Mucosa of rectum (tissue), 2 donors: ENCODE data around the gene MDGA2.

Experiments
- H3K27ac ChIP-seq, 2 donors: one replicate each; pipeline ENCODE4 v1.7.0; 2013; ENCODE audit warnings: inconsistent platforms in 2 of 2, low read depth in 2 of 2, low read length in 2 of 2
- H3K27me3 ChIP-seq, 2 donors: one replicate each; pipeline ENCODE4 v1.7.0; 2013; ENCODE audit warnings: low read length in 2 of 2; ENCODE audit not compliant: control insufficient read depth in 2 of 2, insufficient read depth in 2 of 2
- H3K36me3 ChIP-seq, 2 donors: one replicate each; pipeline ENCODE4 v1.7.0; 2013; ENCODE audit warnings: low read length in 2 of 2; ENCODE audit not compliant: control insufficient read depth in 2 of 2, insufficient read depth in 2 of 2
- H3K4me1 ChIP-seq, 2 donors: one replicate each; pipeline ENCODE4 v1.7.0; 2013; ENCODE audit warnings: low read length in 2 of 2, mild to moderate bottlenecking in 1 of 2; ENCODE audit not compliant: control insufficient read depth in 2 of 2, insufficient read depth in 2 of 2
- H3K4me3 ChIP-seq, 2 donors: one replicate each; pipeline ENCODE4 v1.7.0; 2013; ENCODE audit warnings: low read length in 2 of 2
- H3K9ac ChIP-seq, 2 donors: one replicate each; pipeline ENCODE4 v1.7.0; 2013; ENCODE audit warnings: low read length in 2 of 2, low read depth in 1 of 2, mild to moderate bottlenecking in 1 of 2
- H3K9me3 ChIP-seq, 2 donors: one replicate each; pipeline ENCODE4 v1.7.0; 2013; ENCODE audit warnings: low read length in 2 of 2; ENCODE audit not compliant: control insufficient read depth in 2 of 2
- donor health status: healthy.
- donor health status: Normal muscosa, but diverticular disease.

Gene MDGA2

DNA sequence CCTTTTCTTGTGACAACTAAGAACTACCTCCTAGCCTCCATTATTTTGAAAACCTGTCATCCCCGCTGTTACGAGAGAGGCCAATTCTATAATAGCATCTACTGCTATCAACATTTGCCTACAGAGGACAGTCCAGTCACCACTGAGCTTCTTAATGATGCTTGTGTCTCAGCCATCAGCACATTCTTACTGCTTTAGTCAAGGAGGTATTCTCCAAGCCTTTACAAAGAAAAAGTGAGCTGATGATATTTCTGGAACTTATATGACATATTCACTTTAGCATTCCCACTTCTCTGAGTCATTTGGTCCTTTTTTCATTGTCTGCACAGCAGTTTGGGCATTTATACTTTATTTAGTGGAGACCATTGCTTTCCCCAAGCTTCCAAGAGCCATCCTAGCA is 526.1 kb downstream of the MDGA2 start:
- Histone ChIP-seq H3K36me3 (no peaks in the 10 kb centered on the region), H3K27me3 (no peaks in the 10 kb centered on the region), H3K9ac (no peak overlapping the region), H3K9me3 (no peaks in the 10 kb centered on the region), H3K4me3 (no peak overlapping the region), H3K27ac (no peak overlapping the region), H3K4me1 (no peaks in the 10 kb centered on the region)

- Histone ChIP-seq H3K36me3 (no peaks in the 10 kb centered on the region), H3K9me3 (no peaks in the 10 kb centered on the region), H3K9ac (no peak overlapping the region)
Measured at GRCh38 chr14:47148686-47149085, 526.7 kb downstream of the MDGA2 start.

DNA sequence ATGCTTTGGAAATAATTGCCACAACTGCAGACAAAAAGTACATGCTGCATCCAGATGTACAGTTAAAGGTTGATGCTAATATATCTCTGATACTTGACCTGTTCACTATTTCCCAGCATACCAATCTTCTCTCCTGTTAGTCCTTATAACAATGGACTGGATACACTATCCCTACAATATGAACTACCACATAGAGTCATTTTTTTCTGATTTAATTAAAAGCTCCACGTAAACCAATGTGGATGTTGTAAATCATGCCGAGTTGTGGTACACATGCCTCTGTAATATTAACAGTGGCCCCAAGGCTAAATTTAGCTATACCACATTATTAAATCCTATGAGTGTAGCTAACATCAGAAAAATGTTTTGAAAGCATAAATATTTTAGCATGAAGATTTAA is 554.8 kb downstream of the MDGA2 start:
- no peaks in the 10 kb centered on the region for H3K36me3 ChIP-seq
- no peak overlapping the region for H3K9ac ChIP-seq
- no peaks in the 10 kb centered on the region for H3K9me3 ChIP-seq
- H3K27me3 ChIP-seq = no peaks in the 10 kb centered on the region
- no peaks in the 10 kb centered on the region for H3K4me1 ChIP-seq
- H3K27ac ChIP-seq = no peak overlapping the region
- no peak overlapping the region for H3K4me3 ChIP-seq

More at GRCh38 chr14:47148686-47149085, 526.7 kb downstream of the MDGA2 start:
- no peak overlapping the region for H3K4me3 ChIP-seq
- H3K27me3 ChIP-seq = no peaks in the 10 kb centered on the region
- no peaks in the 10 kb centered on the region for H3K4me1 ChIP-seq
- H3K27ac ChIP-seq = no peak overlapping the region

GRCh38 chr14:47103771-47104170 is 571.6 kb downstream of the MDGA2 start:
- H3K4me1 ChIP-seq = no peaks in the 10 kb centered on the region
- no peaks in the 10 kb centered on the region for H3K9me3 ChIP-seq
- no peaks in the 10 kb centered on the region for H3K36me3 ChIP-seq
- H3K9ac ChIP-seq = no peak overlapping the region
- H3K4me3 ChIP-seq = no peak overlapping the region
- H3K27ac ChIP-seq = no peak overlapping the region
- no peaks in the 10 kb centered on the region for H3K27me3 ChIP-seq

DNA sequence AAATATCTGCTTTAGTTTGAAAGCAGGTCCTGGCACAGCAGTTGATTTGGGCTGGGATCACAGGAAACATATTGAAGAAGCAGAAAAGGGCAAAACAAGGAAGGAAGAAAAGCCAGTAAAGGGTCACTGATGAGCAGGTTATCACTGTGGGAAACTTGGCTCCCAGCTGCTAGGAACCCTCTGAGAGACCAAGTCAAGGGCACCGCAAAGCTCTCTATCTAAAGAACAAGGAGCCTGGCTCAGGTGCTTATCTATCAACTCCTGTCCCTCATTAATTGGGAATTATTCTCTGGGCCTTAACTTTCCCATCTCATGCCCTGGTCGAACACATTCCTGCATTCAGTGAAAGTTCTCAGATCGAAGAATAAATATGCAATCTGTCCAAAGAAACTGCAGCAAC is 572.9 kb downstream of the MDGA2 start:
- Histone ChIP-seq H3K9me3 (no peaks in the 10 kb centered on the region), H3K36me3 (no peaks in the 10 kb centered on the region)

DNA sequence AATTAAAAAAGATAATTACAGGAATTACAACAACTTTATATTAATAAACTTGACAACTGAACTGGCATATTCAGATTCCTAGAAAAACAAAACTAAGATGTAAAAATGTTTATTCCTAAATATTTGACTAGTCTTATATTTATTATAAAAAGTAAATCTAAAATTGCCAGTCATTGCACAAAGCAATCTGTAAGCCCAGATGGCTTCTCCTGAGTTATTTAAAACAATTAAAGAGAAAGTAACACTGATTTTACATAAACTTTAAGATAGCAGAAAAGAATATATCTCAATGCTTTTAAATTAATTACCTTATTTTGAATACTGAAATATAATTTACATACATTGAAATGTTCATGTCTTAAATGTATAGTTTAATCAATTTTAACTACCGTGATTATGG is 589.7 kb downstream of the MDGA2 start:
- H3K4me3 ChIP-seq = no peak overlapping the region
- H3K9me3 ChIP-seq = no peaks in the 10 kb centered on the region
- no peak overlapping the region for H3K9ac ChIP-seq
- H3K27ac ChIP-seq = no peak overlapping the region
- H3K4me1 ChIP-seq = no peaks in the 10 kb centered on the region
- H3K36me3 ChIP-seq = no peaks in the 10 kb centered on the region
- no peaks in the 10 kb centered on the region for H3K27me3 ChIP-seq

More for the DNA sequence above, 572.9 kb downstream of the MDGA2 start:
- Histone ChIP-seq H3K27ac (no peak overlapping the region), H3K4me1 (no peaks in the 10 kb centered on the region), H3K4me3 (no peak overlapping the region), H3K9ac (no peak overlapping the region), H3K27me3 (no peaks in the 10 kb centered on the region)

- Histone ChIP-seq H3K9ac (no peak overlapping the region), H3K27me3 (no peaks in the 10 kb centered on the region), H3K36me3 (no peaks in the 10 kb centered on the region), H3K4me3 (no peak overlapping the region), H3K4me1 (no peaks in the 10 kb centered on the region), H3K9me3 (no peaks in the 10 kb centered on the region), H3K27ac (no peak overlapping the region)
Measured at GRCh38 chr14:47065326-47065725, 610.1 kb downstream of the MDGA2 start.

- no peaks in the 10 kb centered on the region for H3K27me3 ChIP-seq
Measured at GRCh38 chr14:47060050-47060449, 615.4 kb downstream of the MDGA2 start.

GRCh38 chr14:47057364-47057763 is 618.0 kb downstream of the MDGA2 start:
- H3K4me3 ChIP-seq = no peak overlapping the region
- H3K9me3 ChIP-seq = no peaks in the 10 kb centered on the region
- no peaks in the 10 kb centered on the region for H3K27me3 ChIP-seq
- no peak overlapping the region for H3K27ac ChIP-seq
- H3K36me3 ChIP-seq = no peaks in the 10 kb centered on the region
- no peak overlapping the region for H3K9ac ChIP-seq
- H3K4me1 ChIP-seq = no peaks in the 10 kb centered on the region

More at GRCh38 chr14:47060050-47060449, 615.4 kb downstream of the MDGA2 start:
- Histone ChIP-seq H3K27ac (no peak overlapping the region), H3K9ac (no peak overlapping the region), H3K9me3 (no peaks in the 10 kb centered on the region), H3K4me1 (no peaks in the 10 kb centered on the region), H3K4me3 (no peak overlapping the region), H3K36me3 (no peaks in the 10 kb centered on the region)

- Histone ChIP-seq H3K4me3 (no peak overlapping the region), H3K36me3 (no peaks in the 10 kb centered on the region), H3K27ac (no peak overlapping the region), H3K9me3 (no peaks in the 10 kb centered on the region), H3K4me1 (no peaks in the 10 kb centered on the region), H3K9ac (no peak overlapping the region), H3K27me3 (no peaks in the 10 kb centered on the region)
Measured at GRCh38 chr14:47044841-47045240, 630.6 kb downstream of the MDGA2 start.

DNA sequence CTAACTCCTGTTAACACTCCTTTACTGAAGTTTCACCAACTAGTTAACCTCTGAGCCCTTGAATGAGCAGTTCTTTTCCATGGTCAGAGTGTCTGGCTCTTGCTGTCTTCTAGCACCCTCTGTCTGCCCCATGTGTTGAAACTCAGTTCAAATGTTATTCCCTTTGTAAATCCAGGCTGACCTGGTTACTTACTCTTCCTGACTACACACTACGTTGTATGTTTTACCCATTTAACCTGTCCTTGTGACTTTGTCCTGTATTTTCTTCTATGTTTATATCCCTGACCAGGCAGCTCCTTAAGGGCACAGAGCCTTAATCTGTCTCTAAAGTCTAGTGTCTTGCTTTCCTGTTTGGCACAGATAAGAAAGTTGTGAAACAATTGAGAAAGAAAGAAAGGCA is 634.9 kb downstream of the MDGA2 start:
- Histone ChIP-seq H3K27ac (no peak overlapping the region), H3K9me3 (no peaks in the 10 kb centered on the region), H3K4me3 (no peak overlapping the region), H3K36me3 (no peaks in the 10 kb centered on the region), H3K9ac (no peak overlapping the region), H3K4me1 (no peaks in the 10 kb centered on the region), H3K27me3 (no peaks in the 10 kb centered on the region)
